Measurements from ENCODE around the gene ZSWIM5.
"Not testable (repeated sequence)": the region's sequence is repeated elsewhere in the genome, so short reads cannot be mapped to it uniquely, and the experiment has no call there.

ZSWIM5 gene

GRCh38 chr1:45205910-45206721 lies at the start of gene ZSWIM5:
TSS of gene ZSWIM5 (minus strand) at chr1:45206605. CDS start at chr1:45206350, 255 bp downstream.
- DNase-seq (ENCODE audit: low read depth in 2 of 2) = peak; percentile 35 to 37

DNA sequence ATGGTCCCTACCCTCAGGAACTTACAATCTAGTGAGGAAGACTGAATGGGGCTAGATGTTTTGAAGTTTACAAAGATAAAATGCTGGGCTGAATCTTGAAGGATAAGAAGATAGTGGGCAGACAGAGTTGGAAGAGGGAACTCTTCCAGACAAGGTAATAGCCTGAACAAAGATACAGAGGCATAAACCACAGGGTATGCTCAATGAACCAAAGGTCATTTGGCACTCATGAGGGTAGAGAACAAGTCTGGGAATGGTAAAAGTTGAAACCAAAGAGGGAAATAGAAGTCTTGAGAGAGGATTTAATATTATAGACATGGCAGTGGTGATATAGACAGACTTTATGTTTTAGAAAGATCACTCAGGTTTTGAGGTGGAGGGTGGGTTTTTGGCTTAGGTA lies 48.1 kb upstream of the ZSWIM5 start:
- DNase-seq (ENCODE audit: low read depth in 2 of 2) = no peak

GRCh38 chr1:45250544-45250943 lies 44.1 kb upstream of the ZSWIM5 start:
- DNase-seq (ENCODE audit: low read depth in 2 of 2) = no peak

DNA sequence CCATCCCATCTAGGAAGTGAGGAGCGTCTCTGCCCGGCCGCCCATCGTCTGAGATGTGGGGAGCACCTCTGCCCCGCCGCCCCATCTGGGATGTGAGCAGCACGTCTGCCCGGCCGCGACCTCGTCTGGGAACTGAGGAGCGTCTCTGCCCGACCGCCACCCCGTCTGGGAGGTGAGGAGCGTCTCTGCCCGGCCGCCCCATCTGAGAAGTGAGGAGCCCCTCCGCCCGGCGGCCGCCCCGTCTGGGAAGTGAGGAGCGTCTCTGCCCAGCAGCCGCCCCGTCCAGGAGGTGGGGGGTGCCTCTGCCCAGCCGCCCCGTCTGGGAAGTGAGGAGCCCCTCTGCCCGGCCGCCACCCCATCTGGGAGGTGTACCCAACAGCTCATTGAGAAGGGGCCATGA lies 41.6 kb upstream of the ZSWIM5 start:
- DNase-seq (ENCODE audit: low read depth in 2 of 2) = not testable (repeated sequence)

DNA sequence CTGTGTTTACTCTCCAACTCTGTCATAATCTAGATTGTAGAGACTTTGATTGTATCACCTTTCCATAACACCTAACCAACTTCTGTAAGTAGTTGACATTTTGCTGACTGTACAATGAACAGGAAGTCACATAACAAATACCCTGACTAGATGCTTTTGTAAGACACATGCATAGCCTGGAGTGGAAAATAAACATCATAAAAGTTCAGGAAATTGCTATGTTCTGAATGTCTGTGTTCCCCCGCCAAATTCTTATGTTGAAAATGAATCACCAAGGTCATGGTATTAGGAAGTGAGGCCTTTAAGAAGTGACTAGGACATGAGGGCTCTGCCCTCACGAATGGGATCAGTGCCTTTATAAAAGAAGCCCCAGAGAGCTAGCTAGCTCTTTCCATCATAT lies 40.4 kb upstream of the ZSWIM5 start:
- peak in 1 of 2 donors; percentile 4 for DNase-seq (ENCODE audit: low read depth in 2 of 2)

GRCh38 chr1:45246359-45246758 lies 40.0 kb upstream of the ZSWIM5 start:
- not testable (repeated sequence) for DNase-seq (ENCODE audit: low read depth in 2 of 2)

GRCh38 chr1:45244660-45245059 lies 38.3 kb upstream of the ZSWIM5 start:
- no peak for DNase-seq (ENCODE audit: low read depth in 2 of 2)

DNA sequence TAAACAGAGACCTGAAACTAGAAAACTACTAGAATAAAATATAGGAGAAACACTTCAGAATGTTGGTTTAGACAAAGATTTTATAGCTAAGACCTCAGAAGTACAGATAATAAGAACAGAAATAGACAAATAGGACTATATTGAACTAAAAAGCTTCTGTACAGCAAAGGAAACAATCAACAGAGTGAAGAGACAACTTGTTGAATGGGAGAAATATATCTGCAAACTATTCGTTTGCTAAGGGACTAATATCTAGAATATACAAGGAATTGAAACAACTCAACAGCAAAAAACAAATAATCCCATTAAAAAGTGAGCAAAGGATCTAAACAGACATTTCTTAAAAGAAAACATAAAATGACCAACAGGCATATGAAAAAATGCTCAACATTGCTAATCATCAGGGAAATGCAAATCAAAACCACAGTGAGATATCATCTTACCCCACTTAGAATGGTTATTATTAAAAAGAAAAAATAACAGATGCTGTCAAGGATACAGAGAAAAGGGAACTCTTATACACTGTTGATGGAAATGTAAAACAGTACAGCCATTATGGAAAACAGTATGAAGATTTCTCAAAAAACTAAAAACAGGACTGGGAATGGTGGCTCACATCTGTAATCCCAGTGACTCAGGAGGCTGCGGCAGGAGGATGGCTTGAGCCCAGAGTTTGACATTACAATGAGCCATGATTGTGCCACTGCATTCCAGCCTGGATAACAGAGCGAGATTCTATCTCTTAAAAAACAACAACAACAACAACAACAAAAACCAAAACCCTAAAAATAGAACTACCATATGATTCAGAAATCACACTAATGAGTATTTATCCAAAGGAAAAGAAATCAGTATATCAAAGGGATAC lies 37.3 kb upstream of the ZSWIM5 start:
- no peak for DNase-seq (ENCODE audit: low read depth in 2 of 2)

GRCh38 chr1:45238846-45239245 lies 32.4 kb upstream of the ZSWIM5 start:
- DNase-seq (ENCODE audit: low read depth in 2 of 2) = no peak

DNA sequence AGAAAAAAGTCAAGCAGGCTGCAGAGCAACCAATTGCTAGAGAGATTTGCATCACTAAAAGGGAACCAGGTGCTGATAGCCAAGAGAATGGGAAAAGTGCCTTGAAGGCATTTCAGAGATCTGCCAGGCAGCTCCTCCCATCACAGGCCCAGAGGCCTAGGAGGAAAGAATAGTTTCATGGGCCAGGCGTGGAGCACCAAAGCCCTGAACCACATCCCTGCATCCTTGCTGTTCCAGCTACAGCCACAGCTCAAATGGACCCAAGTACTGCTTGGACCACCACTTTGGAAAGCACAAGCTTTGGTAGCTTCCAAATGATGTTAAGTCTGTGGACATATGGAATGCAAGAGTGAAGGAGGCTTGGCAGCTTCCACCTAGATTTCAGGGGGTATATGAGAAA lies 29.7 kb upstream of the ZSWIM5 start:
- DNase-seq (ENCODE audit: low read depth in 2 of 2) = no peak

GRCh38 chr1:45230537-45230936 lies 24.1 kb upstream of the ZSWIM5 start:
- DNase-seq (ENCODE audit: low read depth in 2 of 2) = no peak

- no peak for DNase-seq (ENCODE audit: low read depth in 2 of 2)
Measured at GRCh38 chr1:45225598-45225997, 19.2 kb upstream of the ZSWIM5 start.

GRCh38 chr1:45223710-45224109 lies 17.3 kb upstream of the ZSWIM5 start:
- DNase-seq (ENCODE audit: low read depth in 2 of 2) = not testable (repeated sequence)

- no peak for DNase-seq (ENCODE audit: low read depth in 2 of 2)
Measured at GRCh38 chr1:45221716-45222115, 15.3 kb upstream of the ZSWIM5 start.

GRCh38 chr1:45216861-45217260 lies 10.5 kb upstream of the ZSWIM5 start:
- DNase-seq (ENCODE audit: low read depth in 2 of 2) = no peak

- DNase-seq (ENCODE audit: low read depth in 2 of 2) = no peak
Measured at GRCh38 chr1:45216200-45216541, 9.8 kb upstream of the ZSWIM5 start.

GRCh38 chr1:45215485-45216199 lies 9.2 kb upstream of the ZSWIM5 start:
- DNase-seq (ENCODE audit: low read depth in 2 of 2) = no peak

DNA sequence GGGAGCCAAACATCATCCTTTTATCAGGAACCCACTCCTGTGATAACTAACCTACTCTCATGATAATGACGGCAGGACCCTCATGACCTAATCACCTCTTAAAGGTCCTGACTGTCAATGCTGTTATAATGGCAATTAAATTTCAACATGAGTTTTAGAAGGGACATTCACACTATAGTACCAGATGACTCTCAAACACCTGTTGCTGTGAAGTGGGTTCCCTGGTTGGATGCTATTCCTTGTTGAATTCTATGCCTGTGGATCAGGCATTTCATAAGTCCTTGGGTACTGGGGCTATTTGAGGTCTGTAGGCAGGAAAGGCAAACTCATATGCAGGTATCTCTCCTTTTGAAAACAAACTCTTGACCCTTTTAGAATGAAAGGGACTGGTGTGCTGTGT lies 7.5 kb upstream of the ZSWIM5 start:
- no peak for DNase-seq (ENCODE audit: low read depth in 2 of 2)

DNA sequence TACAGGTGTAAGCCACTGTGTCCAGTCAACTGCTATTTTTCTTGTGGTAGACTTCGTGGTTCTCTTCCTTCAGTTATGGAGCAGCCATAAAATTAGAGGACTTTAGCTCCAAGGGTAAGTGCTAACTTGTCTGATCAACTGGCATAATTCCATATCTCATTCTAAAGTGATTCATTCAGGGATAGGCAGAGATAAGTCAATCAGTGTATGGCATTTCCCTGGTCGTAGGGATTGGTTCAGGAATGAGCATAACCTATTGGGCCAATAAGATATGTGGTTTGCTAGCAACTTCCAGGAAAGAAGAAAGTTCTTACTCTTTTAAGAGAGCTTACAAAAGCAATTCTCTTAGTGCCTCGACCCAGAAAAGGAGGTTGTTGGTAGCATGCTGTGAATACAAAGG lies 4.7 kb upstream of the ZSWIM5 start:
- DNase-seq (ENCODE audit: low read depth in 2 of 2) = no peak

DNA sequence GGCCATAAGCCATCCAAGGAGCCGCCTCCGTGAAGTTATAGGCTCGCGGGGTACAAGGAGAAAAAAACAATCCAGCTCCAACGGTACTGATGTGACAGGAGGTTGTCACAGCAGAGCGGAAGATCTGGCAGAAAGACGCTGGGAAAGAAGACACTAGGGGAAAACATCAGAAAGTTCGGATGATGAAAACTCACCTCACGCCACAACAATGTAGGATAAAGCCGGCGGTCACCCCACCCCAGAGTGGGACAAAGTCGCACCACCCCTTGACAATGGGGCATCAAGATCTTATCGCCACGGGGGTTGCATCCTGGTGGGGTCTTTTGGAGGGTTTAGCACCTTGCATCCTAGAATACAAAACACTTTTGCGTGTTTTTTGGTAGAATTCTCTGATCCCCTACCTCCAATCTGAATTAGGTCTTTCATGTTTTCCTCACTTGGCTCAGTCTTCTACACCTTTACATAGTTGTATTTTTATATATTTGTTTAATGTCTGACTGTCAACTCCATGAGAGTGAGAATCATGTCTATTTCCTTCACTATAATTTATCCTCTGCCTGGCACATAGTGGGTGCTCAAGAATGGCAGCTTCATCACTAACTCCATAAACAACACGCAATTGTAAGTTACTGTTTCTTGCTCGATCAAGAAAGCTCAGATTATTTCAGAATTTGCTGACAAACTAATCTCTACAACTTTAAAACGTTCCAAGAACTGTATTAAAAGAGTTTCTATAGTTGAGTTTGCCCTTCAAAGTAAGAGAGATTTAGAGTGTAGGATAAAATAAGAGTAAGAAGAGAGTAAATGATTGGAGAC lies 611 bp upstream of the ZSWIM5 start:
- DNase-seq (ENCODE audit: low read depth in 2 of 2) = no peak
